NCI-H2171 treated with DMSO at 0.1 percent for 48 hours (cell line): ENCODE results near the gene IMPDH1.

ENCODE experiments used
- DNase-seq: peaks from one replicate; lab custom pipeline; 2025; lab: John Stamatoyannopoulos, UW

The IMPDH1 gene

DNA sequence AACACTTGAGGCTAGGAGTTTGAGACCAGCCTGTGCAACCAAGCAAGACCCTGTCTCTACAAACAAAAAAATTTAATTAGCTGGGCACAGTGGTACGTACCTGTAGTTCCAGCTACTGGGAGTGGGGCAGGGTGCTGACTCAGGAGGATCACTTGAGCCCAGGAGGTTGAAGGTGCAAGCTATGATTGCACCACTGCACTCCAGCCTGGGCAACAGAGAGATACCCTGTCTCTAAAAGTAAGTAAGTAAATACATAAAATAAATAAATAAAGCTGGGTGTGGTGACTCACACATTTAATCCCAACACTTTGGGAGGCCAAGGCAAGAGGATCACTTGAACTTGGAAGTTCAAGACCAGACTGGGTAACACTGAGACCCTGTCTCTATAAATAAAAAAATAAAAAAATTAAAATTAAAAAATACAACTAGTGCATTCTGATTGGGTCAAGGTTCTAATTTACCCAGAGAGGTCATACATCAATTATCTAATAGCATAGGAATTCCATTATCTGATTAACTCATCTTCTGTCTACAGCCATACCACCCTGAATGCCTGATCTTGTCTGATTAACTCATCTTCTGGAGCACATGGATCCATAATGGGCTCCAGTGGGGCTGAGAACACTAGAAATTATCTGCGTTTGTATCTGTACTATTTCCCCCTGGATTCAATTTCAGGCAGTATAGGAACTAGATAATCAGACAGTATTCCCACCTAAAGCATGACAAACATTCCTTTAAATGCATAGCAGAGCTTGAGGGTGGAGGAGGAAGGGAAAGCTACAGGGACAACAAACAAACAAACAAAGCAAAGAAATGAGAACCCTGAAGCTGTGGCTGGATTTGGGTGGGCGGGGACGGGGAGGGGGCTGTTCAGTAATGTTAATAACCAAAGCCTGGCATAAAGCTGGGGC lies 24.9 kb upstream of the IMPDH1 start:
- no peak for DNase-seq

DNA sequence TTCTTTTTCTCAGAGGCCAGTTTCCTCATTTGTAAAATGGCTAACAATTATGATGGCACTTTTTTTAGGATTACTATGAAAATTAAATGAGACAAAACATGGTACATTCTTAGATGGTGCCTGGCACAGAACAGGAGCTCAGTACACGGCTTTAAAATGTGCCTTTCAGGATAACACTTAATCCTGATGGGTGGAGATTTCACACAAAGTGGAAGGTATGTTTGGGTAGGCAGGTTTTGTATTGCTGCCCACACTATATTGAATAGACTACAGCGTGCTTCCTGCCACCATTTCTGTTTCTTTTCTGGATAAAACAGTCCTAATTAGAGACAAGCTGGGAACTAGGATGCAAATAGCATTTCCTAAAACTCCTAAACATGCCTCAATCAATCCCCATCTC lies 22.0 kb upstream of the IMPDH1 start:
- no peak for DNase-seq

DNA sequence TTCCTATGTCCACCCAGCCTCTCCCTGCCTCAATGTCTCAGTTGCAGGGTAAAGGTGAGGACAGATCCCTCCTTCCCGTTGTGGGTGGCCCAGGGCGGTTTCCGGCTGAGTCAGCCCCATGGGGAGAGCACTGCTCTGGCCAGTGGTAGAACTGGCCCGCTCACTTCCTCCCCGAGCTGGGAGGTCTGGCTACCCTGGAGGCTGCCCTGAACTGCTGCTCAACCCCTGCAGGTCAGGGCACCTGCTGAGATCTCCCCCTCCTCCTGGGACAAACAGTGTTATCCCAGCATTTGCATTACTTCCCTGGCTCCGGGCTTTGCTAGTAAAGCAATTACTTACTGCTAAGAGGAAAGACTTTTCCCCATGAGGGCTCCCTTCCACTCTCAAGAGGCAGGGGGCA lies 21.4 kb upstream of the IMPDH1 start:
- no peak for DNase-seq

DNA sequence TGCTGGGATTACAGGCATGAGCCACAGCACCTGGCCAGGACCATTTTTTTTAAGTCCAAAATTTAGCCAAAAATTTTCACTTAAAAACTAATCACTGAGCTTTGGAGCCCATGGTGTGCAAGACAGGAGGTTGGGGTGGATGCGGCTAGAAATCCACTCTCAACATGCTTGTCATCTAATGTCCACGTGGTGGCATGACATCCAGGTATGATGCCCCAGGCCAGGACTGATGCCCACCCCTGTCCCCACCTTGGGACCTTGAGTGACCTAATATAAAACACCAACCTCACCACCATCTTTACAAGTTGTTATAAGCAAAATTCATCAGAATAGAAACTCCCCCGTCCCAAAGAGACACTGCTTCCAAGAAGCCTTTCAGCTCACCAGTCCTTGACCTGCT lies 20.4 kb upstream of the IMPDH1 start:
- DNase-seq: no peak

DNA sequence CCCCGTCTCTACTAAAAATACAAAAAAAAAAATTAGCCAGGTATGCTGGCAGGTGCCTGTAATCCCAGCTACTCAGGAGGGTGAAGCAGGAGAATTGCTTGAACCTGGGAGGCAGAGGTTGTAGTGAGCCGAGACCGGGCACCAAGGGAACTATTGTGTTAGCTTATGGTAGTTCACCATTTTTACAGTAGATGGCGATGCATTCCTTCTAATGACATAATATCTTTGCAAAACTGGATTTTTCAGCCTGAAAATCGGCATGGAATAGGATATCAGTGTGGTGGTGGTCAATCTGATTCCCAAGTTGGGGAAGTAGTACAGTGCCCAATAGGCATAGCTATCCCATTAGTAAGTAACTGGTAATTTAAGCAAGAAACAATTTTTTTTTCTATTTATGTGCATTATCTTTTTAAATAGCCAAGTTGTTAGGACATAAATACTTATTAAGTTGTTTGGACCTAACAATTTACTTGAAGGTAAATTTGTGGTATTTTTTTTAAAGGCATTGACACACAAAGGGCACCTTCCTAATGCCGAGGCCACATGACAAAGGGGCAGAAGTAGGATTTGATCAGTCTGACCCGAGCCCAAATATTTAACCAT lies 17.6 kb upstream of the IMPDH1 start:
- DNase-seq: peak; percentile 71

DNA sequence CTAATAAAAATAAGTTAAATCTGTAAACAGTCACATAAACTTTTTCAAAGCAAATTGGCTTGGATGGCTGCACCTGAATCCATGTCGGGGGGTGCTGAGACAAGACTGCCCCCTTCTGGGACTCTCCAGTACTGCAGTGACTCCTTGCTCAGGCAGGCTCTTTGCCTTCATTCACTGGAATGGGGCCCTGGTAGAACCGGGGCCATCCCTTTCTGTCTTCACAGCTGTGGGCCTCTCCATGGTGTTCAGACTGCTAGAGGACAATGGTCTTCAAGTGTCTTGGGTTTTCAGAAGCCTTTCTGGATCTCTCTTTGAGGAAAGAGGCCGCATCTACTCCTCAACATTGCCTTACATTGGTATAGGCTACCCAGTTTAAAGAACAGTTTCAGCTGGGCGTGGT lies 16.1 kb upstream of the IMPDH1 start:
- DNase-seq: peak; percentile 49

DNA sequence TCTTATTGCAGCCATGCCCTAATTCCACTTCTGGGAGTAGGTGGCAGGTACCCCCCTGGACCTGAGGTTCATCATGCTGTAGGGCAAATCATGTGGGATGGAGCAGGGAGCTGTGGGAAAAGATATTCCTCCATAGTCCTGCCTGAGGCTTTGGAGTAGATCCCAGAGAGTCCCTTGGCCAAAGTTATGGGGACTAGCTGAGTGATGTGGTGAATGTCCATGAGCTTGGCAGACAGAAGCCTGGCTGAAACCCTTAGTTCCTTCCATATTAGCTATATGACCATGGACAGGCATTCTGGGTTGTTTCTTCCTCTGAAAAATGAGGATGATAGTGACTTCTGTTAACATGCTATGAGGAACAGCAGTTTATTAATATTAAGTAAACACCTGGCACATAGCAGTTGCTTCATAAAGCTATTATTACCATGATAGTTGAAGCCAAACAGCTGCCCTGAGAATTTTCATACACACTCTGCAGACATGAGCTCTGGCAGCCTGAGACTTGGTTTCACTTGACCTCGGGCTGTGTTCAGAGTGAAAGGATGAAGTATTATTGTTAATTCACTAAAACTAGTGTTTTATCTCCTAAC lies 15.0 kb upstream of the IMPDH1 start:
- no peak for DNase-seq

DNA sequence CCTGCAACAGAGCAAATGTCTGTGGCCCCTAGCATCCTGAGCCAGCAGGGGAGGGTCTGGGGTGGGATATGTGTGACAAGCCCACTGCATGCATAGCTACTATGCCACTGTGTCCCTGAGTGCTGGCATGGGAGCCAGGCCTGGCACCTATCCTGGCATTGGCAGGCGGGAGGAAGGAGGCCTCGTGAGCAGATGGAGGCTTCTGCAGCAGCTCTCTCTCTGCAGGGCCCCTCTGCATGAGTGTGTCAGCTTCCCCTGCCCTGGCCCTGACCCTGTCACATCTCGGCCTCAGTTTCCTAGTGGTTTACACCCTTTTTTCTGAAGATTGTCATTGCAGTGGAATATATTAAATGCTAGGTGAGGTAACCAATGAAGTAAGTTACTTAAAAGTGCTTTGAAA lies 13.1 kb upstream of the IMPDH1 start:
- no peak for DNase-seq

DNA sequence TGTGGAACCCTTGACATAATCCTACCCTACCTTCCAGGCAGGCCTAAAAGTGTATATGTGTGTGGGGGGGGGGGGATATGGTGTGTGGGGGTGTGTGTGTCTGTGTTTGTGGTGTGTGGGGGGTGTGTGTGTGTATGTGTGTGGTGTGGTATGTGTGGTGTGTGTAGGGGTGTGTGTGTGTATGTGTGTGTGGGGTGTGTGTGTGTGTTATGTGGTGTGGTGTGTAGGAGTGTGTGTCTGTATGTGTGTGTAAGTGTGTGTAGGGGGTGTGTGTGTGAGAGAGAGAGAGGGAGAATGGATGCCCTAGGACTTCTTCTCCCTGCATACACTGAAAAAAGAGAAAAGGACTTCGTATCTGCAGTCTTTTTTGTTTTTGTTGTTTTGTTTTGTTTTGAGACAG lies 12.3 kb upstream of the IMPDH1 start:
- no peak for DNase-seq

DNA sequence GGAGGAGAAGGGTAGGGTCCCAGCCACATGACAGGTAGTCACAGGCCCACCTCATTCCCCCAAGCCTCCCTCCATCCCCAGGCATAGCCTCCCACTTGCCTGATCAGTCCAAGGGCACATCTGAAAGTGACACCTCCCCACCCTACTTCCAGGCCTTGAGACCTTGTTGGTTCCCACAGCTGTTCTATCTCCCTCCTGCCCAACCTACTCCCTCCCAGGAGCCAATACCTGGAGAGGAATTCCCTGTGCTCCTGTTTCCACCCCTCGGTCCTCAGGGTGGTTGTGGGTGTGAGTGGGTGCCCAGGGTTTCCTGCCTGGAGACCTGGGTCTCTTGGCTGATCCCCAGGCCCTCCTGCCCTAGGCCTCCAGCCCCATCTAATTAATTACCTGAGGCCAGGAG lies 11.6 kb upstream of the IMPDH1 start:
- DNase-seq: no peak

DNA sequence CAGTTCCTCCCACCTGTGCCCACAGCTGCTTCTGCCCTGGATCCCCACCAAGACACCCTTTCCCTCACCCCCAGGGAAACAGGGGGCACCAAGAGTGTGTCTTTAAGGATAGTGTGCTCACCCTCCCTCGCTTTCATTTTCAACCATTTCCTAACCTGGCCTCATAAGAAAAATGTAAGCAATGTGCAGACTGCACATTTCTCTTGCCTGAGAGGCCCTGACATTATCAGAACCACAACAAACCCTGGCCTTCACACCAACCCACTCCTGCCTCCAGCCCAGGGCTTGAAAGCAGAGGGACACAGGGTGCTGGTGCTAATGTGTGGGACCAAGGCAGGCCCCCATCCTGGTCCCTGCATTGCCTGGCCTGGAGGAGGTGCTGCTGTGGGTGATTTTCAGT lies 11.0 kb upstream of the IMPDH1 start:
- DNase-seq: no peak

DNA sequence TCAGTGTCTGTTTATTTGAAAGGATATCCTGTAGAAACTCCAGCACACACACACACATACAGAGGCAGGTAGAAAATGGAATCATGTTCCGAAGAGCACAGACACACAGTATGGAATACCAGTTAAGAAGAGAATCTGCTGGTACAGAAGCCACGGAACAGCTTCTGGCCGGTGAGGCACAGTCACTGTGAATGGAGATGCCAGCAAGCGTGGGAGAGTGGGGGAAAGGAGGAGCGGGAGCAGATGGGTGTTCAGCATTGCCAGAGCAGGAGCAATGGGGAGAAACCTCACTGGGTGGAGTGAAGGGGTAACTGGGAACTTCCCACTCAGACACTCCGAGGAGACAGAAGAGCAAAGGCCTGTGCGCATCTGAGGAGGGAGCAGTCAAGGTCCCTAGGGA lies 9.5 kb upstream of the IMPDH1 start:
- DNase-seq: no peak

DNA sequence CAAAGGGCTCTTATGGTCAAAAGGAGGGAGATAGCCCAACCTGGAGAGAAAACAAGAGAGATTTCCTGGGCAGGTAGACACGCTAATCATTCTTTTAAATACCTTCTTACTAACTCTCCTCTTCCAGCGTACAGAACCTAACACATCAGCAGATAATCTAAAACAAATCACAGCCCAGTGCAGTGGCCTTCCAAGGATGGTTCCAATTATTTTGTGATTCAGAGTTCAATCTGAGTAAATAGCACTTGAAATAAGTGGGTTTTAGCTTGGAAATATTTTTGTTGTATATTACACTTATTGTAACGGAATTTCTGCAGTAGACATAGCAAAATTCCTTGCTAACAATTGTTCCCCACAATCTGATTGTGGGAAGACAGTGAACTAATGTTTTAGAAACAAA lies 7.3 kb upstream of the IMPDH1 start:
- no peak for DNase-seq

DNA sequence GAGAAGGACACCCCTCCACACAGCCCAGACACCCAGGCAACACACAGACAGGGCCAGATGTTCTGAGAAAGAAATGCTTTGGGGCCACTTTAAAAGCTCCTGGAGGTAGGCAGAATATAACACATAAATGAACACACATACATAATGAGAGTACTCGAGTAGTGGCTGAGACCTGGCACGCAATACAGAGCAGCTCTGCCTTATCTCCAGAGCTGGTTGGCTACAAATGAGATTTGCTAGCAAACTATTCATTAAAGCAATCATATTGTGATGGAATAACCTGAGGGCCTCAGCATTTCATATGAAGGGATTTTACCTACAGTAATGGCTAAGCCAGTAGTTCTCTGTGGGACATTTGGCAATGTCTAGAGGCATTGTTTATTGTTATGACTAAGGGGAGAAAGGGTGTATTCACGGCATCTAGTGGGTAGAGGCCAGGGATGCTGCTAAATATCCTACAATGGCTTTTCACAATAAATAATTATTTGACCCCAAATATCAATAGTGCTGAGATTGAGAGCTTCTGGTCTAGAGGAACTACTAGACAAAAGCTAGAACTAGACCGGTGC lies 5.5 kb upstream of the IMPDH1 start:
- no peak for DNase-seq

DNA sequence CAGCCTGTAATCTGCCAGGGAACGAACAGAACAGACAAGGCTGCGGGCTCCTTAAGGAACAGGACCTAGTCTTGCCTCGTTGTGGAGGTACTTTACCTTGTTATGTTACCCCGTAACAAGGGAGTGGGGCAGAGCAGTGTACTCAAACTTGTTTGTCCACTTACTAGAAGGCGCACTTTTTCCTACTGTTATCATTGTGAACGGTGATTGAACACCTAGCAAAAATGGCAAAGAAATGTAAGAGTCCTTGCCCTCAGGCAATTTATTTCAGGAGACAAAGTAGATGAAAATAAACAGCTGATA lies 620 bp upstream of the IMPDH1 start:
- no peak for DNase-seq

DNA sequence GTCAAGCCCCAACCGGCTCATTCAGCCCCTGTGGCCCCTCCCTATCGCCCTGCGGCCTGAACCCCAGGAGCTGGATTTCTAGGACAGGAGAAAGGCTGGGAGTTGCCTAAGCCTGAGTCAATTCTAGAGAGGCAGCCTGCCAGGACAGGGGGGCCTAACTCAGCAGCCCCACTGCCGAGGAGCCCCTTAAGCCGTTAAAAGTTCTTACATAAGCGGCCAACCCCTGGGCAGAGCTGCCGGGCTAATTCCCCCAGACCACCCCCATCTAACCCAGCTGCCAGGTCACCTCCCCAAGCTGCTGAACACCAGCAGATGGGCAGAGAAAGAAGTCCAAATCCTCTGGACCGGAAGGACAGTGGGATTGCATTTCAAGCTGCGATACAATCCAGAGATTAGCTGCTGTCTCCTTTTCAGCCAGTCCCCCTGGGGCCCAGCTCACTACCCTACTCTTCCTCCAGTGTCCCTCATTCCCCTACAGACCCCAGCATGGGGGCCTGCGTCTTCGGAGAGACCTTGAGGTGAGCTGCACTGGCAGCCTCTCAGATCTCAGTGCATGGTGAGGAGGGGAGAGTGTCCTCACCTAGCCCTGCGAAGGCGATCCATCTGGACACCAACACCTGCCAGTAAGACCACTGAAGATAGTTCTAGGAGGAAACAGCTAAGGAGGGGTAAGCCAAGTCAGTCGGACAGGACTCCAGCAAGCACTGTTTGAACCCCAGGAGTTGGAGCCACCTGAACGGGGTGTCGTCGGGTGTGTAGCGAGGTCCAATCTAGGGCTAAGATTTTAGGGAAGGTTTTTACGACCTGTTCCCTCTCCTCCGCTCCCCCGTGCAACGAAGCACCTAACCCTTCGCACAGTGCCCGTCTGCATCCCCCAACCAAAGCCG lies 830 bp downstream of the IMPDH1 start:
- DNase-seq: peak; percentile 72

DNA sequence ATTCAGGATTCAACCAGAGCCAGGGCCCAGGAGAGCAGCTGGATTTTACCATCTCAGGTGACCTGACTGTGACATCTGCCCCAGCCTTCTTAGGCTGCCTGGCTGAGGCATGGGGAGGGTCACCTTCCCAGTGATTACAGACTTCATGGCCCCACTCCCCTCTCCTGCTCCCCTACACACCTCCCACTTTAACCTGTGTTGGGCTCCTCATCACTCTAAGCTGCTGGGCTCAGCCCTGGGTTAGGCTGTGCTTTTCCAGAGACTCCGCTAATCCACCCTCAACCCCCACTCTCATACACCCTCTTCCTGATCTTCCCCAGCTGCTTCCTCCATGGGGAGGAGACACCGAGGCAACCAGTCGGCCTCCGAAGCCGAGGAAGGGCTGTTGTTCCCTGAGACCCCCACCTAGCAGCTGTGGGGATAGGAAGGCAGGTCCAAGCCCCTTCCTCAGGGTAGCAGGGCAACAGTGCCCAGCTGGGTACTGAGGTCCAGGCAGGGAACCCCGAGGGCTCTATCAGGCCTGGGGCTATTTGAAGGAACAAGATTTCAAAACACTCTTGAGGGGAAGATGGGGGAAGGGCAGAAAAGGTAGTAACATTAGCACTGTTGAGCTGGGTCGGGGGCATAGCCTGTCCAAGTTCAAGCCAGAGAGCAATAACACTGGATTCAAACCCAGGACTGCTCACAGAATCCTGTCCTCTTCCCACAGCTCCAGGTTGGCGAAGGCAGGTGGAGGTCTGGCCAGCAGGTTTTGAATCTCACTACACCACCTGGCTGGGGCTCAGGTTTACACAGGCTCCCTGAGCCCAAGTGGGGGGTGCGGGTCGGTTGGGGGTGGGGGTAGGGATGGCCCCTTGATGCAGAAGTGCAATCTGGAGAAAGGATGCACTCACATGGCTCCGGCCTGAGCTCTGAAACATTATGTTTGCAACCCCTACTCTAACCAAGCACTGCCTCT lies 1.8 kb downstream of the IMPDH1 start:
- peak; percentile 62 for DNase-seq

DNA sequence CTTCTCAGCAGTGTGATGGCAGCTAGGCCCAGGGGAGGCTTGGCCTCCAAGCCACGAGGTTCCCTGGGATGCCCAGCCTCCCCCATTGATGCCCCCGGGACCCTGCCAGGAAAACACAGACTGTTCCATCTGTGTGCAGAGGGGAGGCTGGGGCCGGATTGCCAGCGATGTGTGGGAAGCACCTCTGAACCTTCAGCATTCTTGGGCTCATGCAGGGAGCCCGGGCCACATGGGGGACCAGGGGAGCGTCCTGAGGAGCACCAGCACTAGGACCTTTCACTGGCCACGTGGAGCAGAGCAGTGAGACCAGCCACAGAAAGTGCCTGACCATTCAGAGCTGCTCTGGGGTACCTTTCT lies 2.6 kb downstream of the IMPDH1 start:
- no peak for DNase-seq

DNA sequence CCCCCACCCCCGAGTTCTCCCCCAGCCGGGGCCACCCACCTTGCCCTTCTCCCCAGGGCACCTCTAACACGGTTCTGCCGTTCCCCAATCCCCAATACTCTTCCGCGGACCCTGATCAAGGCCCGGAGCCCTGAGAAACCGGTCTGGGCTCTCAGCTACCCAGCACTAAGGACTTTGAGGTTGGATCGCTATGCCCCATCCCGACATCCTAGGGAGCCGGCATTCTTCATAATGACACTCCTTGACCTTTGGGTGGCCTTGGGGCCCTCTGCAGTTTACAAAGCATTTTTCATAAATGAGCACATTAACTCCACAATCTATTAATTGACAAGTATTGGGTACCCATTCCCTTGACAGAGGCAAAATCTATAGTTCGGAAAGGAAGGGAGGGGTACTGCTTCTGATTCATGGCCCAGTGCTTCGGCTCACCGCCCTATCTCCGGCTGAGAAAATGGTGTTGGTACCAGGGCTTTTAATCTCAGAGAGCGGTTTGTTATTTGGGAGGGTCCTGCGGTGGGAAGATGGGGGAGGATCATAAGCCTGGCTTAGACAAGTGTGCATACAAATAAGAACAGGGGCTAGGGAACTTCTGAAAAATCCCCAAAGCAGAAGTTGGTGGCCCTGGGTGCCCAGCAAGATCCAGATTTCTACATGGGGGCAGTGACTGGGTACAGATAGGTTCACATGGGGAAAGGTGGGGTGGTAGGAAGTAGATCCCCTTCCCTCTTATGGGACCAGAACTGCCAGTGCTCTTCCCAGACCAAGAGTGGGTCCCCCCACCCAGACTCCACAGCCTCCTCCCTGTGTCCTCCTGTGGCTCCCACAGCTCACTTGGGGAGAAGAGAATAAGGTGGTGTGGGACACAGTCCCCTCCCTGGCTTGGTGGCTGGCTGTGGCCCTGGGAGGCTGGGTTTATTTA lies 3.2 kb downstream of the IMPDH1 start:
- no peak for DNase-seq
